ENCODE results near the gene SORBS2. TPM values are rescaled to one million over a fixed set of nuclear protein-coding genes. Genes with fewer than 3 reads are reported as not detected.
A peak's percentile ranks its signal among the peaks of the same experiment; 100 is the strongest.

SORBS2 gene
- total and polyA plus RNA-seq, 8 donors = 24.2 to 50.8 (median 35.5) TPM

DNA sequence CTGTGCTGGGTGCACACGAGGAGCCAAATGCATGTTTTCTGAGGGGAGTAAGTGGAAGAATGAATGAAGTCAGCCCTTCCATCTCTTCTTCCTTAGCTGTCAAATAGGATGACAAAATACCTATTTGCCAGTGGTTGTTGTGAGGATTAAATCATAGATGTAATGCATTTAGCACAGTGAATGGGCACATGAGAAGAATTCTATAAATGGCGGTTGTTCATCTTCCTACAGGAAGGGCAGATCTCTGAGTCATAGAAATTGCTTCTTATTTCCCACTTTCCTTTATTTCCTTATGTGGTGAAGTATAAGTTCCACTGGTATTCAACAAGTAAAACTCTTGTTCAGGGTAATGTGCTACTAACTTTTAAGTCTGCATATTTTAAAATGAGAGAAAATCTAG, 83.1 kb downstream of the SORBS2 start:
- H3K9me3 ChIP-seq = no peaks in the 10 kb centered on the region
- TF ChIP-seq, protein P1, sequence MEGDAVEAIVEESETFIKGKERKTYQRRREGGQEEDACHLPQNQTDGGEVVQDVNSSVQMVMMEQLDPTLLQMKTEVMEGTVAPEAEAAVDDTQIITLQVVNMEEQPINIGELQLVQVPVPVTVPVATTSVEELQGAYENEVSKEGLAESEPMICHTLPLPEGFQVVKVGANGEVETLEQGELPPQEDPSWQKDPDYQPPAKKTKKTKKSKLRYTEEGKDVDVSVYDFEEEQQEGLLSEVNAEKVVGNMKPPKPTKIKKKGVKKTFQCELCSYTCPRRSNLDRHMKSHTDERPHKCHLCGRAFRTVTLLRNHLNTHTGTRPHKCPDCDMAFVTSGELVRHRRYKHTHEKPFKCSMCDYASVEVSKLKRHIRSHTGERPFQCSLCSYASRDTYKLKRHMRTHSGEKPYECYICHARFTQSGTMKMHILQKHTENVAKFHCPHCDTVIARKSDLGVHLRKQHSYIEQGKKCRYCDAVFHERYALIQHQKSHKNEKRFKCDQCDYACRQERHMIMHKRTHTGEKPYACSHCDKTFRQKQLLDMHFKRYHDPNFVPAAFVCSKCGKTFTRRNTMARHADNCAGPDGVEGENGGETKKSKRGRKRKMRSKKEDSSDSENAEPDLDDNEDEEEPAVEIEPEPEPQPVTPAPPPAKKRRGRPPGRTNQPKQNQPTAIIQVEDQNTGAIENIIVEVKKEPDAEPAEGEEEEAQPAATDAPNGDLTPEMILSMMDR (IDR thresholded peaks at IDR 0.05) = no peak
- DNase-seq = no peak
- H3K27ac ChIP-seq = peak overlapping the region in 1 of 2 donors; percentile 60
- no peaks in the 10 kb centered on the region for H3K27me3 ChIP-seq
- intact Hi-C loops (cut with DNase I) = no loop called here
- no peaks in the 10 kb centered on the region for H3K36me3 ChIP-seq
- H3K4me1 ChIP-seq = peaks cover 0 to 25% of the 10 kb centered on the region in 2 donors
- no peak for ATAC-seq
- H3K4me3 ChIP-seq = no peak overlapping the region

GRCh38 chr4:185726931-185727330, 85.1 kb downstream of the SORBS2 start:
- intact Hi-C loops (cut with DNase I) = no loop called here
- TF ChIP-seq, protein P1 (IDR thresholded peaks at IDR 0.05) = no peak

DNA sequence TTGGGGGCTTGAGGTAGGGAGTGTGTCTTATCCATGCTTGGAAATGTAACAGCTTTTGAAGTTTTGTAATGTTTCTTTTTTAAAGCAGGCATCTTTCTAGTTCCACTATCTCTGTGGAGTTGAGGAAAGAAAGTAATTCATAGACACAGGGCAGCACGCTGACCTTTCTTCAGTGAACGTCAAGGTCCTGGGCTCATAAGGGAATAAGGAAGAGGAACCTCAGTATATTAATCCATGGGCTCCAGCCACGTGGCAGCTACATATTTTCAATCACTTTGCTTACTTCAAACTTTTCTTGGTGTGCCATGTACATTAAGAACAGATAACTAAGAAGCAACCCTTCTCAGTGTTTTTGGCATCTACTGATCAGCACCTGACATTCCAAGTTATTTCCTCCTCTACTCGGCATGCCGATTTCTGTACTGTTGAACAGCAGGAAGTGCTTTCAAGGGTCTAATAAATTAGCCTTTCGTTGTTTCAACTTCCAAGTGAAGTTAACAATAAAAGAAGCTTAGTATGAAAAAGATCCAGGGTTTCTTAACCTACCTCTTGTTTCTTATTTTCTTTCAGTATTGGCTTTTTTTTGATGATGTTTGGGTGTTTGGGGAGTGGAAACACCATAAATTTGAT, 88.2 kb downstream of the SORBS2 start:
- peak; percentile 8 for ATAC-seq
- no peaks in the 10 kb centered on the region for H3K27me3 ChIP-seq
- H3K36me3 ChIP-seq = no peaks in the 10 kb centered on the region
- H3K27ac ChIP-seq = peak overlapping the region; percentile 30 to 59
- peaks cover 16 to 31% of the 10 kb centered on the region in 2 donors for H3K4me1 ChIP-seq
- intact Hi-C loops (cut with DNase I) = no loop called here
- TF ChIP-seq, protein P1 (IDR thresholded peaks at IDR 0.05) = no peak
- H3K9me3 ChIP-seq = no peaks in the 10 kb centered on the region
- no peak for DNase-seq
- no peak overlapping the region for H3K4me3 ChIP-seq

More at GRCh38 chr4:185726931-185727330, 85.1 kb downstream of the SORBS2 start:
- ATAC-seq (no peak), DNase-seq (no peak)
- H3K9me3 ChIP-seq = no peaks in the 10 kb centered on the region
- no peaks in the 10 kb centered on the region for H3K36me3 ChIP-seq
- no peak overlapping the region for H3K4me3 ChIP-seq
- H3K27me3 ChIP-seq = no peaks in the 10 kb centered on the region
- H3K4me1 ChIP-seq = peaks cover 8 to 35% of the 10 kb centered on the region in 2 donors
- no peak overlapping the region for H3K27ac ChIP-seq

GRCh38 chr4:185722029-185722316, 90.0 kb downstream of the SORBS2 start:
- intact Hi-C loops (cut with DNase I) = no loop called here
- TF ChIP-seq, protein P1 (IDR thresholded peaks at IDR 0.05) = no peak

GRCh38 chr4:185721190-185722028, 90.6 kb downstream of the SORBS2 start:
- TF ChIP-seq, protein P1 (IDR thresholded peaks at IDR 0.05) = no peak
- H3K4me3 ChIP-seq = no peak overlapping the region
- no peaks in the 10 kb centered on the region for H3K36me3 ChIP-seq
- H3K27ac ChIP-seq = peak overlapping the region; percentile 49 to 57
- H3K4me1 ChIP-seq = peaks cover 16 to 38% of the 10 kb centered on the region in 2 donors
- intact Hi-C loops (cut with DNase I) = no loop called here
- no peaks in the 10 kb centered on the region for H3K27me3 ChIP-seq
- no peak for ATAC-seq
- DNase-seq = peak in 2 of 4 donors; percentile 56 to 59
- H3K9me3 ChIP-seq = no peaks in the 10 kb centered on the region

More at GRCh38 chr4:185722029-185722316, 90.0 kb downstream of the SORBS2 start:
- H3K36me3 ChIP-seq = no peaks in the 10 kb centered on the region
- H3K4me1 ChIP-seq = peaks cover 16 to 36% of the 10 kb centered on the region in 2 donors
- H3K27me3 ChIP-seq = no peaks in the 10 kb centered on the region
- DNase-seq (no peak), ATAC-seq (peak; percentile 8)
- no peaks in the 10 kb centered on the region for H3K9me3 ChIP-seq
- H3K27ac ChIP-seq = peak overlapping the region; percentile 49 to 57
- H3K4me3 ChIP-seq = no peak overlapping the region
